Mesendoderm (in vitro differentiated cells): ENCODE data around the gene KANK2.

ENCODE experiments used
- DNase-seq: peaks from one replicate; pipeline ENCODE4 v3.0.0; 2013
- H2AK5ac ChIP-seq: 2 replicates; pipeline ENCODE4 v1.6.1; 2013; ENCODE audit warnings: low read length, inconsistent platforms
- H2BK120ac ChIP-seq: 2 replicates; pipeline ENCODE4 v1.6.1; 2013; ENCODE audit warnings: low read depth, mild to moderate bottlenecking, low read length, moderate library complexity, mixed read lengths
- H2BK15ac ChIP-seq: replicated peaks from 2 replicates; pipeline ENCODE4 v1.6.1; 2013; ENCODE audit warnings: low read depth, mild to moderate bottlenecking, moderate library complexity
- H2BK5ac ChIP-seq: 2 replicates; pipeline ENCODE4 v1.6.1; 2013; ENCODE audit warnings: low read length, inconsistent platforms
- H3K18ac ChIP-seq: 2 replicates; pipeline ENCODE4 v1.6.1; 2013; ENCODE audit warnings: mild to moderate bottlenecking, low read length, mixed read lengths
- H3K23ac ChIP-seq: one replicate; pipeline ENCODE4 v1.6.1; 2013; ENCODE audit warnings: low read length
- H3K27ac ChIP-seq: 2 replicates; pipeline ENCODE4 v1.5.1; 2013; ENCODE audit warnings: low read depth, mild to moderate bottlenecking, inconsistent platforms, low read length, moderate library complexity
- H3K27me3 ChIP-seq: 2 replicates; pipeline ENCODE4 v1.6.1; 2013; ENCODE audit warnings: low read length, control low read depth, mild to moderate bottlenecking, inconsistent platforms; ENCODE audit not compliant: insufficient read depth, poor library complexity
- H3K36me3 ChIP-seq: 2 replicates; pipeline ENCODE4 v1.6.1; 2013; ENCODE audit warnings: low read length, inconsistent platforms; ENCODE audit not compliant: control insufficient read depth, insufficient read depth
- H3K4ac ChIP-seq: one replicate; pipeline ENCODE4 v1.6.1; 2013; ENCODE audit warnings: low read depth, mild to moderate bottlenecking, low read length, moderate library complexity
- H3K4me1 ChIP-seq: 2 replicates; pipeline ENCODE4 v1.6.1; 2013; ENCODE audit warnings: low read depth, low read length, inconsistent platforms; ENCODE audit not compliant: control insufficient read depth
- H3K4me2 ChIP-seq: 2 replicates; pipeline ENCODE4 v1.6.1; 2013; ENCODE audit warnings: low read length
- H3K4me3 ChIP-seq: 2 replicates; pipeline ENCODE4 v1.5.1; 2013; ENCODE audit warnings: mild to moderate bottlenecking, low read length
- H3K56ac ChIP-seq: one replicate; pipeline ENCODE4 v1.6.1; 2013; ENCODE audit warnings: low read length
- H3K79me1 ChIP-seq: 2 replicates; pipeline ENCODE4 v1.6.1; 2013; ENCODE audit warnings: low read length, inconsistent platforms
- H3K79me2 ChIP-seq: 2 replicates; pipeline ENCODE4 v1.6.1; 2013; ENCODE audit warnings: mild to moderate bottlenecking, low read length; ENCODE audit not compliant: control insufficient read depth, insufficient read depth
- H3K9ac ChIP-seq: 2 replicates; pipeline ENCODE4 v1.6.1; 2013; ENCODE audit warnings: low read length, inconsistent platforms
- H4K5ac ChIP-seq: one replicate; pipeline ENCODE4 v1.6.1; 2013; ENCODE audit warnings: low read length
- H4K8ac ChIP-seq: one replicate; pipeline ENCODE4 v1.6.1; 2013; ENCODE audit warnings: low read depth, mild to moderate bottlenecking, control low read depth, low read length, moderate library complexity
- WGBS: extraction: QIAGEN DNeasy Blood & Tissue Kit; methylation state at CpG from one replicate; pipeline ENCODE4 v1.1.7; 2013; ENCODE audit warnings: low lambda C conversion rate, missing lambda C conversion rate; ENCODE audit not compliant: insufficient coverage; ENCODE audit errors: extremely low coverage; 5-methylcytosine and 5-hydroxymethylcytosine counted together

KANK2 gene

DNA sequence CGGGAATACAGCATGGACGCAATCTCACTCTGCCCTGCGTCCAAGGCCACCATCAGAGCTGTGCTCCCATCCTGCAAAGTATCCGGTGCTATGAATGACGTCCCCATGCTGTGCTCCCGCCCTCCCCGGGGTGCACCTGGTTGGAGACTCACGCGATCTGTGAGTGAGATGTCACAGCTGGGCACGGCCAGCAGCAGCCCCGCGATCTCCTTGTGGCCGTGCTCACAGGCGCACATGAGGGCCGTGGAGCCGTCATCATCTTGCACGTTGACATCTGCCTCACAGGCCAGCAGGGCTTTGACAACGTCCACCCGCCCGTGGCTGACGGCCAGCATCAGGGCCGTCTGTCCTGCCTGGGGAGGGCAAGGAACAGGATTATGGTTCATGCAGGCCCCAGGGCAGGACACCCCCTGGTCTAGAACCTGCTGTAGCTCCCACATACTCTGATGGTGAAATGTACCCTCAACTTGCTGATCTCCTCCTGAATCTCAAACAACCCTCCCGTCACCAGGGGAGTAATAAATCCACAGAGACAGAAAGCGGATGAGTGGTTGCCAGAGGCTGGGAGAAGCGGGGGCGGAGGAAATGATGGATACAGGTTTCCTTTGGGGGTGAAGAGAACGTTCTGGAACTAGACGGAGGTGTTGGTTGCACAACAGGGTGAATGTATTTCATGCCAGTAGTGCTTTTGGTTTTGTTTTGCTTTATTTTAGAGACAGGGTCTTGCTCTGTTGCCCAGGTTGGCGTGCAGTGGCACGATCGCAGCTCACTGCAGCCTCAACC, 27.3 kb downstream of the KANK2 start:
- Histone ChIP-seq H3K56ac (no peak overlapping the region), H4K5ac (no peak overlapping the region), H3K79me2 (no peaks in the 10 kb centered on the region), H2BK5ac (no peak overlapping the region), H3K4me1 (no peaks in the 10 kb centered on the region), H3K27me3 (no peaks in the 10 kb centered on the region), H2BK120ac (no peak overlapping the region), H3K36me3 (peaks cover 6% of the 10 kb centered on the region), H3K79me1 (no peaks in the 10 kb centered on the region), H2AK5ac (no peak overlapping the region), H3K4me2 (no peak overlapping the region), H3K9ac (no peak overlapping the region), H3K4ac (no peak overlapping the region), H4K8ac (no peak overlapping the region), H3K18ac (no peak overlapping the region), H2BK15ac (no peak overlapping the region), H3K27ac (no peak overlapping the region), H3K23ac (no peak overlapping the region), H3K4me3 (no peak overlapping the region)
- DNase-seq: no peak
- WGBS: no CpG with 5 or more reads among the region's 31 CpGs

DNA sequence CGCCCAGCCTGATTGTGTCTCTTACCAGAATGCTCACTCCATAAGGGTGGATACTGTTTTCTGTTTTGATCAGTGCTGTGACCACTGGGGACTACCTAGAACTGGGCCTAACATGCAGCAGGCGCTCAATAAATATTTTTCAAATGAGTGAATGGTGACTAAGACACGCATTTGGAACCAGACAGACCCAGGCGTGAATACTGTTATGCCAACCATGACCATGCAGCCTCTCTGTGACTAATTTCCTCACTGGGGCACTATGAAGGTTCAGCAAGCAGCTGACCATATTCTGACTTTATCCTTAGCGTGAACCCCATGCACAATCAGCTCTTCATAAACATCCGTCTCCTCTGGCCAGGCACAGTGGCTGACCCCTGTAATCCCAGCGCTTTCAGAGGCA, 28.8 kb downstream of the KANK2 start:
- Histone ChIP-seq H3K18ac (no peak overlapping the region), H3K27me3 (no peaks in the 10 kb centered on the region), H3K79me1 (no peaks in the 10 kb centered on the region), H4K8ac (no peak overlapping the region), H3K27ac (no peak overlapping the region), H3K23ac (no peak overlapping the region), H3K4me3 (no peak overlapping the region), H3K4ac (no peak overlapping the region), H3K9ac (no peak overlapping the region), H2BK120ac (no peak overlapping the region), H2AK5ac (no peak overlapping the region), H3K36me3 (peaks cover 7% of the 10 kb centered on the region), H3K56ac (no peak overlapping the region), H3K4me2 (no peak overlapping the region), H4K5ac (no peak overlapping the region), H2BK5ac (no peak overlapping the region), H2BK15ac (no peak overlapping the region), H3K79me2 (no peaks in the 10 kb centered on the region), H3K4me1 (no peaks in the 10 kb centered on the region)
- no CpG with 5 or more reads among the region's 7 CpGs for WGBS
- no peak for DNase-seq

DNA sequence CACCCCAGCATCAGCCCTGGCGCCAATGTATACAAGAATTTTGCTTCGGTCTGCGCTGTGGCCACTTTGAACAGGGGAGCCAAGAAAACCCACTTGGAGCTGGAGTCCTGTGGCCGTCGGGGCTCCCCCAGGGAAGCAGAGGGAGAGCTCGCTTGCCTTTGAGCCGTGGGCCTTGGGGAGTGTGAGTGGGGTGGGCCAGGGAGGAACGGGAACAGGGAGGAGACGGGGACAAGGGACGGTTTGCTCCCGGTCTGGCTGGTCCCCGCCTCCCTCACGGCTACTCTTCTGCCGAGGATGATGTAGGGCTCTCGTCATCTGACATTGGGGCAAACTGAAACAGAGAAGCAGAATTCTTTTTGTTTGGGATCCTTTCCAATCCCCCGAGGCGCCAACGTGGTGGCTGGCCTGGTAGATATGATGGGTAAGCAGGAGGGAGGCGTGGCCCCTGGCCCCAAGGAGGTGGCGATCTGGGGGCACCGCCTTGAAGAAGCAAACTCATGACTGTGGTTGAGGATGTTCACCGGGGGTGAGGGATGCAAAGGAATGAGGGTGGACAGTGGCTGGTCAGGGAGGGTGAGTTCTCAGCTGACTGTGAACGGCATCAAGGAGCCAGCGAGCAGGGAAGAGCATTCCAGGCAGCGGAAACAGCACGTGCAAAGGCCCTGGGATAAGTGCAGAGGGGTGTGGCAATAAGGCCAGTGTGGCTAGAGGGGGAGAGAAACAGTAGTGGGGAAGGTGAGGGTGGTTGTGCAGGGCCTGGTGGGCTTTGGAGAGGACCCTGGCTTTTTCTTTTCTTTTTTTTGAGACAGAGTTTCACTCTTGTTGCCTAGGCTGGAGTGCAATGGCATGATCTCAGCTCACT, 30.8 kb downstream of the KANK2 start:
- Histone ChIP-seq H3K79me1 (no peaks in the 10 kb centered on the region), H3K4ac (no peak overlapping the region), H3K27me3 (no peaks in the 10 kb centered on the region), H2BK5ac (no peak overlapping the region), H3K9ac (no peak overlapping the region), H2AK5ac (no peak overlapping the region), H3K36me3 (peaks cover 4% of the 10 kb centered on the region), H4K8ac (no peak overlapping the region), H3K27ac (no peak overlapping the region), H3K23ac (no peak overlapping the region), H2BK120ac (no peak overlapping the region), H3K4me2 (no peak overlapping the region), H4K5ac (no peak overlapping the region), H2BK15ac (no peak overlapping the region), H3K79me2 (no peaks in the 10 kb centered on the region), H3K4me3 (no peak overlapping the region), H3K56ac (no peak overlapping the region), H3K4me1 (no peaks in the 10 kb centered on the region), H3K18ac (no peak overlapping the region)
- no CpG with 5 or more reads among the region's 26 CpGs for WGBS
- DNase-seq: no peak

DNA sequence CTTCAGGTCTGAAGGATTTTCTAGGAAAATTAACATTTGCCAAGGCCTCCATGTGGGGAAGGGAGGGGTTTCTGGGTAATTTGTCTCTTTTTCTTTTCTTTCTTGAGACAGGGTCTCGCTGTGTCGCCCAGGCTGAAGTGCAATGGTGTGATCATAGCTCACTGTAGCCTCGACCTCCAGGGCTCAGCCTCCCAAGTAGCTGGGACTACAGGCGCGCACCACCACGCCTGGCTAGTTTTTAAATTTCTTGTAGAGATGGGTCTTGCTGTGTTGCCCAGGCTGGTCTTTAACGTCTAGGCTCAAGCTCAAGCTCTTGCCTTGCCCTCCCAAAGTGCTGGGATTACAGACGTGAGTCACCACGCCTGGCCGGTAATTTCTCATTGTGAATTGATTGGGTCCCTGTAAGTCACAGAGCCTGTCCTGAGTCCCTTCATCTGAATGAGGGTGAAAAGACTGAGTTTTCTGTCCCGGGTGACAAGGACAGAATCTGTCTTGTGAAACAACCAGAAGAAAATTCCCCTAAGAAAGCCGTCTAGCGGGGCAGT, 31.8 kb downstream of the KANK2 start:
- H2BK15ac ChIP-seq: no peak overlapping the region
- H2BK120ac ChIP-seq: no peak overlapping the region
- no peak overlapping the region for H3K4me3 ChIP-seq
- H3K27me3 ChIP-seq: no peaks in the 10 kb centered on the region
- no peak overlapping the region for H2AK5ac ChIP-seq
- no peak overlapping the region for H3K27ac ChIP-seq
- no peak overlapping the region for H2BK5ac ChIP-seq
- no peaks in the 10 kb centered on the region for H3K79me1 ChIP-seq
- H4K8ac ChIP-seq: no peak overlapping the region
- peaks cover 4% of the 10 kb centered on the region for H3K36me3 ChIP-seq
- H3K4me2 ChIP-seq: no peak overlapping the region
- no CpG with 5 or more reads among the region's 13 CpGs for WGBS
- DNase-seq: no peak
- H3K56ac ChIP-seq: no peak overlapping the region
- H3K18ac ChIP-seq: no peak overlapping the region
- H4K5ac ChIP-seq: no peak overlapping the region
- H3K4me1 ChIP-seq: no peaks in the 10 kb centered on the region
- no peak overlapping the region for H3K9ac ChIP-seq
- no peak overlapping the region for H3K23ac ChIP-seq
- no peak overlapping the region for H3K4ac ChIP-seq
- H3K79me2 ChIP-seq: no peaks in the 10 kb centered on the region

DNA sequence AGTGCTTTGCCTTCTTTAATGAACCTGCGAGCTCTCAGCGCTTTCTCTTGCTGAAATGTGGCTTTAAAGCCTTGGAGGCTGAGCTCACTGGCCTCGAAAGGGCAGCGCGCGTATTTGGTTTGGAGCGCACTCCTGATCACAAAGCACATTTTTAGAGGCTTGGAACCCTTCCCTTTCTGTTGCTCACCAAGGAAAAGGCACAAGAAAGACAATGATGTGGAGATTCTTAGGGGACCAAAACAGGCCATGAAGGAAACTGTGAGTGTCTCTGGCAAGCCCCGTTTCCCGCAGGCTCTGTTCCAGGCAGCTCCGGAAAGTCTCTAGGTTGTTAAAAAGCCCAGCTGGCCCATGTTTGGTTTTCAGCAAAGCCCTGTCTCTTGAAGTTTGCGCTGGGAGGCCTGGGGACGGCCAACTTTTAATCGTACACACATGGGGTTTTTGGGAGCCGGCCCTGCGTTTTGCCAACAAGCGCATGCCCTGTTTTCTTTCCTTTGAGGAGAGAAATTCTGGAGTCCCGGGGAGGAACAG, 32.4 kb downstream of the KANK2 start:
- H3K27ac ChIP-seq: no peak overlapping the region
- H2BK5ac ChIP-seq: no peak overlapping the region
- H3K18ac ChIP-seq: no peak overlapping the region
- no peak overlapping the region for H2BK15ac ChIP-seq
- H3K27me3 ChIP-seq: no peaks in the 10 kb centered on the region
- WGBS: no CpG with 5 or more reads among the region's 17 CpGs
- H3K79me2 ChIP-seq: no peaks in the 10 kb centered on the region
- peaks cover 4% of the 10 kb centered on the region for H3K36me3 ChIP-seq
- no peak overlapping the region for H3K9ac ChIP-seq
- H3K79me1 ChIP-seq: no peaks in the 10 kb centered on the region
- no peak overlapping the region for H2AK5ac ChIP-seq
- no peaks in the 10 kb centered on the region for H3K4me1 ChIP-seq
- no peak for DNase-seq
- H4K8ac ChIP-seq: no peak overlapping the region
- no peak overlapping the region for H3K4ac ChIP-seq
- no peak overlapping the region for H3K56ac ChIP-seq
- H2BK120ac ChIP-seq: no peak overlapping the region
- H3K23ac ChIP-seq: no peak overlapping the region
- H3K4me3 ChIP-seq: no peak overlapping the region
- no peak overlapping the region for H4K5ac ChIP-seq
- H3K4me2 ChIP-seq: no peak overlapping the region
